HFFc6 (cell line): Measurements from ENCODE around the gene ICOS. TPM values are rescaled to one million over a fixed set of nuclear protein-coding genes. Genes with fewer than 3 reads are reported as not detected.
A peak's percentile ranks its signal among the peaks of the same experiment; 100 is the strongest.

Source experiments
- DNase-seq: peaks from one replicate; pipeline ENCODE4 v3.0.0-alpha.2; 2018
- H3K27ac Mint-ChIP-seq: 2 replicates; pipeline ENCODE4 v1.8.0; 2020; ENCODE audit warnings: mild to moderate bottlenecking, mixed read lengths
- H3K27me3 Mint-ChIP-seq: 2 replicates; pipeline ENCODE4 v1.8.0; 2021; ENCODE audit warnings: mild to moderate bottlenecking, moderate library complexity, mixed read lengths; ENCODE audit not compliant: insufficient read depth
- H3K36me3 Mint-ChIP-seq: 2 replicates; pipeline ENCODE4 v1.8.0; 2021; ENCODE audit warnings: low read depth, mixed read lengths
- H3K4me1 Mint-ChIP-seq: 2 replicates; pipeline ENCODE4 v1.8.0; 2020; ENCODE audit warnings: low read depth, mixed read lengths
- H3K4me3 Mint-ChIP-seq: 2 replicates; pipeline ENCODE4 v1.8.0; 2020; ENCODE audit warnings: mild to moderate bottlenecking, moderate library complexity, mixed read lengths
- H3K9me3 Mint-ChIP-seq: 2 replicates; pipeline ENCODE4 v1.8.0; 2020; ENCODE audit warnings: mild to moderate bottlenecking, mixed read lengths
- total RNA-seq, 6 experiments: library from RNA; stranded (reverse); fragmentation: NEBNext Ultra II Directional; extraction: Animal tissue kit (Norgen Biotek cat#: 25700); gene quantifications; 2 replicates in 1 of 6; 3 replicates in 5 of 6; pipeline ENCODE4 v1.2.3, GENCODE V29; 2021
- TF ChIP-seq, protein P1 (sequence below): fragments of 200-600 bp; sonication (generic); IDR thresholded peaks from 2 replicates; pipeline ENCODE4 v1.5.0; 2021; ENCODE audit warnings: antibody characterized with exemption, mild to moderate bottlenecking

The ICOS gene
- total RNA-seq, 6 experiments from 2014 or later: not detected

DNA sequence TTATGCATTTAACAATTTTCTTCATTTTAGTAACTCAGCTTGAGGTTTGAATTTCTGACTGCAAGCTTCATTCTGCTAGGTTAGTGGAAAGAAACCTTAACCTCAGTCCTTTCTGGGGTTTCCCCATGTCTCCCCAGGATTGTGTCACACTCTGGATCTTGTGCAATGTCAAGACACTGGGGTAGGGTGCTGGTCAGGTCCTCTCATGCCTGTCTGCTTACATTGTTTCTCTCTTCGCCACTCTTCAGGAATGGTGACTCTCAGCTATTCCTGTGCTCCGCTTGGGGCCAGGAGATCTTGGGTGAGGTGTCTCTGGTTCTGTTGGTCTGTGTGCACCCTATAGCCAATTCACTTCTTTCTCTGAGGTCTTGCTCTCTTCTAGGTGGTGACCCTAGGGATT is 45.1 kb upstream of the ICOS start:
- Mint-ChIP-seq H3K36me3 (no peaks in the 10 kb centered on the region), H3K9me3 (no peaks in the 10 kb centered on the region), H3K27me3 (peaks cover 7% of the 10 kb centered on the region), H3K4me3 (no peak overlapping the region), H3K4me1 (0 out of 2 replicates have a peak, but pooled peaks cover 4% of the 10 kb centered on the region), H3K27ac (no peak overlapping the region)
- DNase-seq: peak; percentile 2
- TF ChIP-seq, protein P1, sequence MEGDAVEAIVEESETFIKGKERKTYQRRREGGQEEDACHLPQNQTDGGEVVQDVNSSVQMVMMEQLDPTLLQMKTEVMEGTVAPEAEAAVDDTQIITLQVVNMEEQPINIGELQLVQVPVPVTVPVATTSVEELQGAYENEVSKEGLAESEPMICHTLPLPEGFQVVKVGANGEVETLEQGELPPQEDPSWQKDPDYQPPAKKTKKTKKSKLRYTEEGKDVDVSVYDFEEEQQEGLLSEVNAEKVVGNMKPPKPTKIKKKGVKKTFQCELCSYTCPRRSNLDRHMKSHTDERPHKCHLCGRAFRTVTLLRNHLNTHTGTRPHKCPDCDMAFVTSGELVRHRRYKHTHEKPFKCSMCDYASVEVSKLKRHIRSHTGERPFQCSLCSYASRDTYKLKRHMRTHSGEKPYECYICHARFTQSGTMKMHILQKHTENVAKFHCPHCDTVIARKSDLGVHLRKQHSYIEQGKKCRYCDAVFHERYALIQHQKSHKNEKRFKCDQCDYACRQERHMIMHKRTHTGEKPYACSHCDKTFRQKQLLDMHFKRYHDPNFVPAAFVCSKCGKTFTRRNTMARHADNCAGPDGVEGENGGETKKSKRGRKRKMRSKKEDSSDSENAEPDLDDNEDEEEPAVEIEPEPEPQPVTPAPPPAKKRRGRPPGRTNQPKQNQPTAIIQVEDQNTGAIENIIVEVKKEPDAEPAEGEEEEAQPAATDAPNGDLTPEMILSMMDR: no peak

DNA sequence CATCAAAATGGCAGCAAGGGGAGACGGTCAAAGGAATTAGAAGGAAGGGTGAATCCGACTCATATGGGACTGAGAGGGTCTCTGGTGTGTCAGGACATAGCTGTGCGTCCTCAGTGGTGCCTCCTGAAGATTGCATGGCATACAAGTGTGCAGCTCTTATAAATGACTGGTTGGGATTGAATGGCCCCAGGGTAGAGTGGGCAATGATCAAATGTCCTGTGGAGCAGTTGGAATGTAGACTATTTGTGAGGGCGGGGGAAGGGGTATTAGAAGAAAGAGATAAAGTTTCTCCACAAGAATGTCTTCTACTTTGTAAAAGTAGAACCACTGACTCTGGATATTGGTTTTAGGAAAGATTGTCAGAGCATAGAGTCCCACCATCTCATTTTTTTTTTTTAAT is 44.4 kb upstream of the ICOS start:
- Mint-ChIP-seq H3K4me1 (0 out of 2 replicates have a peak, but pooled peaks cover 4% of the 10 kb centered on the region), H3K27me3 (peaks cover 10% of the 10 kb centered on the region), H3K9me3 (no peaks in the 10 kb centered on the region), H3K4me3 (no peak overlapping the region), H3K36me3 (no peaks in the 10 kb centered on the region), H3K27ac (no peak overlapping the region)
- DNase-seq: no peak
- TF ChIP-seq, protein P1: no peak

DNA sequence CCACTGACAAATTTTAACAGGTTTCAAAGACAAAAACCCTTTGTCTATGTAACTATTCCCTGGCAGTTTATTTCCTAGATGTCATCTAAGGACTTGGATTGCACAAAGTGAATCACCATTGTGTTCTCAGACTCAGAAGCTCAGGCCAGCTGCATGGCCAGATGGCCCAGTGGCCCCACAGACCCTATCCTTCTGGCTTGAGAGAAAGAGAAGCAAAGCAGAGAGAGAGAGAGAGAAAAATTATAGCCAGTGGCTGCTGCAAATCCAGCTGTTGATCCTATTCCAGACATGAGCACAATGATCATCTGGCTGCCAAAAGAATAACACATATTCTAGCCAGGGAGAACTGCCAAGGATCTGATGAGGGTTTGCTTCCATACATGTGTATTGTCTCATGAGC is 43.2 kb upstream of the ICOS start:
- 0 out of 2 replicates have a peak, but pooled peaks cover 4% of the 10 kb centered on the region for H3K4me1 Mint-ChIP-seq
- DNase-seq: peak; percentile 0
- no peaks in the 10 kb centered on the region for H3K9me3 Mint-ChIP-seq
- peaks cover 17% of the 10 kb centered on the region for H3K27me3 Mint-ChIP-seq
- TF ChIP-seq, protein P1: no peak
- no peaks in the 10 kb centered on the region for H3K36me3 Mint-ChIP-seq
- H3K27ac Mint-ChIP-seq: no peak overlapping the region
- H3K4me3 Mint-ChIP-seq: no peak overlapping the region

DNA sequence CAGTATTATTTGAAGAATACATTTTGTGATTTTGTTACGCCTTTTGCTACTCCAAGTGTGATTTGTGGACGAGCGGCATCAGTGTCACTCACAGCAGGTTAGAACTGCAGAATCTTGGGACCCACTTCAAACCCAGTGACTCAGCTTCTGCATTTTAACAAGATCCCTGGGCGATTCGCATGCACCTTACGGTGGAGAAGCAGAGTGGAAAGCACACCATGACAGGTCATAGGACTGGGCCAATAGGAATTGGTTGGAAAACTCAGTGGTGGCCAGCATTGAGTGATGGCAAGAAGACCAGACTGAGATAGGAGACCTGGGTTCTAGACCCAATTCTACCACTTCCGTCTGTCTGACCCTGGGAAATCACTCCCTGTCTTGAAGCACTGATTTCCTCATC is 42.7 kb upstream of the ICOS start:
- Mint-ChIP-seq H3K4me3 (no peak overlapping the region), H3K36me3 (no peaks in the 10 kb centered on the region), H3K27me3 (peaks cover 17% of the 10 kb centered on the region), H3K27ac (no peak overlapping the region), H3K9me3 (no peaks in the 10 kb centered on the region), H3K4me1 (0 out of 2 replicates have a peak, but pooled peaks cover 4% of the 10 kb centered on the region)
- no peak for DNase-seq
- TF ChIP-seq, protein P1: no peak

DNA sequence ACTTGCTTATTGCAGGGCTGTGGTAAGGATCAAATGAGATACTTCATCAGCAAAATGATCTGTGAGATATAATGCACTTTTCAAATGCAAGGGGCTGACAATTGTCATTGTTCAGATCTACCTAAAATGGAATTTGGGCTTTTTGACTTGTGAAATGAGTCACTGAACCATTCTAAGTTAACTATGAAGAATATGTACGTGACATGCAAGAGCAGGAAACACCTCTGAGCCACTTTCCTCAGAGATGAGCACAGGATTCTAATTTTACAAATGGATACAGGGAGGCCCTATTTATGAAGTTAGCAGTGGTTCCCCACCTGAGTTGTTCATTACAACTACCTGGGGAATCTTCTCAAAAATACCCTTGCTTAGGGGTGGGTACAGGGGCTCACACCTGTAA is 42.3 kb upstream of the ICOS start:
- no peak overlapping the region for H3K27ac Mint-ChIP-seq
- H3K27me3 Mint-ChIP-seq: peaks cover 18% of the 10 kb centered on the region
- no peaks in the 10 kb centered on the region for H3K36me3 Mint-ChIP-seq
- no peak overlapping the region for H3K4me3 Mint-ChIP-seq
- TF ChIP-seq, protein P1: no peak
- DNase-seq: no peak
- H3K9me3 Mint-ChIP-seq: no peaks in the 10 kb centered on the region
- H3K4me1 Mint-ChIP-seq: 0 out of 2 replicates have a peak, but pooled peaks cover 4% of the 10 kb centered on the region

DNA sequence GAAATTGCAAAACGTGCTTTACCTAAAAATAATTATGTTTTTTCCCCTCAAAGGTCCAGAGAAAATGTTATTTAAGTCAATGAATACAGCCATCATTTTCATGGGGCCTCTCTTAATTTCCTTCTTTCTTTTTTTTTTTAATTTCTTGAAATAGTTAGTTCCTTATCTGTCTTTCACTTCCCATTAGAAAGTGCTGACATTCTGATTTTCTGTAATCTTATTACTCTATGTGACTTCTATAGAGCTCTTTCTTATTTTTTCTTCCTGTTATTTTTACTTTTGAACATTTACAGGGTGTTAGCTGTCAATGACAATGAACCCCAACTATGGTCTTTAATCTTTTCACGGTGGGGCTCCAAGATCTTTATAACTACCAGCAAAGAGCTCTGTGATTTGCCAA is 39.0 kb upstream of the ICOS start:
- Mint-ChIP-seq H3K36me3 (peaks cover 6% of the 10 kb centered on the region; the same call in 1 of the 2 replicates), H3K27me3 (peaks cover 18% of the 10 kb centered on the region), H3K9me3 (peaks cover 16% of the 10 kb centered on the region), H3K4me3 (no peak overlapping the region), H3K27ac (no peak overlapping the region), H3K4me1 (no peaks in the 10 kb centered on the region)
- DNase-seq: no peak
- TF ChIP-seq, protein P1: no peak
